Stomach (tissue), 9 donors: Measurements from ENCODE around the gene ZFHX3. TPM values are rescaled to one million over a fixed set of nuclear protein-coding genes. Genes with fewer than 3 reads are reported as not detected.

Source experiments
- DNase-seq, 2 donors: peaks; one replicate each; pipeline versions ENCODE4 v3.0.0 to v3.0.0-alpha.2; 2013 to 2019
- H3K27ac ChIP-seq, 5 donors: fragments of 200-600 bp in 4 of 5; sonication (generic) in 4 of 5; one replicate each; pipeline ENCODE4 v1.5.1; 2013 to 2019; ENCODE audit warnings: mild to moderate bottlenecking in 1 of 5, moderate library complexity in 1 of 5
- H3K27me3 ChIP-seq, 3 donors: fragments of 200-600 bp; sonication (generic); one replicate each; pipeline ENCODE4 v1.5.1; 2017 to 2019; ENCODE audit warnings: mixed run types in 1 of 3
- H3K36me3 ChIP-seq, 4 donors: fragments of 200-600 bp; sonication (generic); 1 replicate in 3 of 4; 2 replicates in 1 of 4; pipeline ENCODE4 v1.5.1; 2016 to 2019
- H3K4me1 ChIP-seq, 4 donors: fragments of 200-600 bp; sonication (generic); one replicate each; pipeline ENCODE4 v1.5.1; 2016 to 2019
- H3K4me3 ChIP-seq, 4 donors: fragments of 200-600 bp; sonication (generic) in 3 of 4; one replicate each; pipeline ENCODE4 v1.5.1; 2016 to 2019; ENCODE audit warnings: mild to moderate bottlenecking in 1 of 4
- H3K9me3 ChIP-seq, 4 donors: fragments of 200-600 bp; sonication (generic); one replicate each; pipeline ENCODE4 v1.5.1; 2016 to 2019
- CTCF ChIP-seq, 7 experiments: fragments of 450-650 bp in 4 of 7; fragments of 200-600 bp in 3 of 7; sonication (generic) in 3 of 7; IDR thresholded peaks; one replicate each; pipeline ENCODE4 v1.5.1; 2016 to 2019; ENCODE audit warnings: antibody characterized with exemption in 7 of 7, control low read depth in 2 of 7, mild to moderate bottlenecking in 1 of 7
- EP300 ChIP-seq: sonication (generic); formaldehyde crosslinking; IDR thresholded peaks from one replicate; pipeline ENCODE4 v1.6.1; 2017; ENCODE audit warnings: antibody characterized with exemption
- POLR2A ChIP-seq, 4 donors: fragments of 450-650 bp; IDR thresholded peaks; one replicate each; pipeline ENCODE4 v1.6.1; 2016; ENCODE audit warnings: antibody characterized with exemption in 4 of 4, control low read depth in 2 of 4, mild to moderate bottlenecking in 1 of 4, moderate library complexity in 1 of 4
- POLR2AphosphoS5 ChIP-seq, 3 donors: sonication (generic); formaldehyde crosslinking; IDR thresholded peaks; one replicate each; pipeline ENCODE4 v1.6.1; 2016; ENCODE audit warnings: antibody characterized with exemption in 3 of 3
- WGBS, 5 donors: extraction: QIAGEN DNeasy Blood & Tissue Kit in 3 of 5; methylation state at CpG; one replicate each; pipeline versions ENCODE4 v1.1.5 to v1.1.7; 2013 to 2018; 5-methylcytosine and 5-hydroxymethylcytosine counted together
- intact Hi-C: fragments of 100-400 bp; cut with DNase I; formaldehyde crosslinking; loops from one replicate; pipeline ENCODE4 v1.15.1; 2023; ENCODE audit warnings: low total_unique reads
- polyA plus RNA-seq, 3 donors: library from polyadenylated mRNA; stranded (reverse); fragments of 200-250 nt; gene quantifications; one replicate each; pipeline ENCODE4 v1.2.3, GENCODE V29; 2013
- total RNA-seq, 5 donors: library from RNA; depleted of rRNA; stranded (reverse); fragments of >200 nt; gene quantifications; one replicate each; pipeline versions ENCODE4 v1.1.0 to v1.2.3, GENCODE V29; 2014 to 2016
- donor health status: healthy with polysubstance abuse.
- donor health status: Bipolar disorder and iron deficiency.
- donor health status: healthy.

ZFHX3 gene
- total and polyA plus RNA-seq, 8 donors: 1.1 to 27.5 (median 11.8) TPM

DNA sequence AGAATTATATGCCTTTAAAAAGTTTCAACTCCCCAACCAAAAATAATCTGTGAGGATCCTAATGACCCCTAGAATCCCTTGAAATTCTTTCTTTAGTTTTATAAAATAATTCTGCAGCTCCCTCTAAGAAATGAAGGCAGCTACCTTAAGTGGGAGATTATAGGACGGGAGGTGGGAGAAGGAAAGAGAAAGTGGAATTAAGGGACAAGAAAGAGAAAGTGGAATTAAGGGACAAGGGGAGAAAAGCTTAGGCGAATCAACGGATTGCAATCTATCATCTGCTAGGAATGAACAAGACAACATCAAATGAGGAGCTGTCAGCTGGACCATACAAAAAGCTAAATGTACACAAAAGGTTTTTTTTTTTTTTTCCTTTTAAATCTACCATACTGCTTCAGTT lies 262.0 kb downstream of the ZFHX3 start:
- Histone ChIP-seq H3K27ac (no peak overlapping the region), H3K36me3 (peaks cover 0 to 19% (median 11%) of the 10 kb centered on the region in 4 donors), H3K27me3 (no peaks in the 10 kb centered on the region), H3K4me1 (peaks cover 0 to 30% (median 16%) of the 10 kb centered on the region in 4 donors), H3K9me3 (no peaks in the 10 kb centered on the region), H3K4me3 (no peak overlapping the region)
- no peak for DNase-seq
- TF ChIP-seq EP300 (no peak), POLR2AphosphoS5 (IDR thresholded peaks at IDR 0.05) (no peak), POLR2A (IDR thresholded peaks at IDR 0.05) (no peak), CTCF (IDR thresholded peaks at IDR 0.05) (no peak)
- 54 to 89% (median 79%) methylated on average over 3 of the region's 3 CpGs for WGBS, 5 donors
- intact Hi-C loops: no loop called here

- H3K9me3 ChIP-seq: no peaks in the 10 kb centered on the region
- no peak overlapping the region for H3K27ac ChIP-seq
- no peak for TF ChIP-seq CTCF (IDR thresholded peaks at IDR 0.05)
- TF ChIP-seq EP300: no peak
- no peak for TF ChIP-seq POLR2A (IDR thresholded peaks at IDR 0.05)
- TF ChIP-seq POLR2AphosphoS5 (IDR thresholded peaks at IDR 0.05): no peak
- H3K27me3 ChIP-seq: no peaks in the 10 kb centered on the region
- 87 to 98% (median 89%) methylated on average over 2 of the region's 2 CpGs for WGBS, 5 donors
- intact Hi-C loops: no loop called here
- H3K36me3 ChIP-seq: peaks cover 0 to 16% (median 9%) of the 10 kb centered on the region in 4 donors
- DNase-seq: no peak
- peaks cover 0 to 30% (median 16%) of the 10 kb centered on the region in 4 donors for H3K4me1 ChIP-seq
- H3K4me3 ChIP-seq: no peak overlapping the region
Observed at GRCh38 chr16:72785171-72785570, 262.8 kb downstream of the ZFHX3 start.

DNA sequence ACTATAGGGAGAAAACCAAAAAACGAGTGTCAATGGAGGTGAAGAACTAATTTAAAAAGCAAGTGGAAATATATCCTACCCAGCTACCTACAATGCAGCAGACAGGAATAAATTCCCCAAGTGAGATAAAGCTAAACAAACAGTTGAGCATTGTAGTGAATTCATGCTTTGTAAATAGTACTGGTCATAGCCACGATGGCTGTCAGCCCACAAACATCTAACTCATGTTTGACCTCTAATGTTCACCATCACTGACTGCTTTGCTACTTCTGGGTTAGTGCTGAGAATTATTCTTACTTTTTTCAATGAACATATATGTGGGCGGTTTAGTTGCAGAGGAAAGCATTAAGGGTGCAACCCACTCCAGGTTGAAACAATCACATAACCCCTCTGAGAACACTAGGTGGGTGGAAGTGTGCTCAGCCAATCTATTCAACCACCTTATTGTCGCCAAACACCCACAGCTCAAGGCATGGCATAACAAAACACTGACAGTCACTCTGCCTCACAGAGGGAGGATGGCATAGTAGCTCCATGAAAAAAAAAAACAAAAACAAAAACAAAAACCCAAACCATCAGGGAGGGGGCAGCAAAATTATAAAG lies 264.1 kb downstream of the ZFHX3 start:
- no peaks in the 10 kb centered on the region for H3K9me3 ChIP-seq
- H3K27ac ChIP-seq: no peak overlapping the region
- H3K27me3 ChIP-seq: no peaks in the 10 kb centered on the region
- intact Hi-C loops: no loop called here
- H3K4me1 ChIP-seq: peaks cover 0 to 30% (median 13%) of the 10 kb centered on the region in 4 donors
- peak in 1 of 2 donors; percentile 64 for DNase-seq
- TF ChIP-seq POLR2AphosphoS5 (IDR thresholded peaks at IDR 0.05): no peak
- TF ChIP-seq CTCF (IDR thresholded peaks at IDR 0.05): no peak
- no peak for TF ChIP-seq EP300
- no peak for TF ChIP-seq POLR2A (IDR thresholded peaks at IDR 0.05)
- no peak overlapping the region for H3K4me3 ChIP-seq
- H3K36me3 ChIP-seq: peaks cover 0 to 6% (median 1%) of the 10 kb centered on the region in 4 donors
- WGBS, 5 donors: 40 to 65% (median 63%) methylated on average over 4 of the region's 4 CpGs

DNA sequence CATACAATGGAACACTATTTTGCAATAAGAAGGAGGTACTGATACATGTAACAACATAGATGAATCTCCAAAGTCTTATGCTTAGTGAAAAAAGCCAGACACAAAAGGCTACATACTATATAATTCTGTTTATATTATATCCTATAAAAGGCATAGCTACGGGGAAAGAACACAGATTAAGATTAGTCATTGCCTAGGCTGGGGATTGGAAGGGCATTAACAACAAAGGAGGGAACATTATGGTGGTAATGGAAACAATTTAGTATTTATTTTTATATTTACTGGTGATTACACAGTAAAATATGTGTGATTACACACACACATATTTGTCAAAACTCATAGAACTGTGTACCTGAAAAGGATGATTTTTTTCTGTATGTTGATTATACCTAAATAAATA lies 278.1 kb downstream of the ZFHX3 start:
- DNase-seq: no peak
- H3K4me3 ChIP-seq: no peak overlapping the region
- TF ChIP-seq POLR2A (IDR thresholded peaks at IDR 0.05): no peak
- no peak for TF ChIP-seq EP300
- no peak for TF ChIP-seq CTCF (IDR thresholded peaks at IDR 0.05)
- no peak for TF ChIP-seq POLR2AphosphoS5 (IDR thresholded peaks at IDR 0.05)

More for the DNA sequence above, 278.1 kb downstream of the ZFHX3 start:
- H3K36me3 ChIP-seq: no peaks in the 10 kb centered on the region
- H3K27ac ChIP-seq: no peak overlapping the region
- no peaks in the 10 kb centered on the region for H3K4me1 ChIP-seq
- peaks cover 0 to 10% (median 2%) of the 10 kb centered on the region in 4 donors for H3K9me3 ChIP-seq
- WGBS, 5 donors: 79 to 94% (median 81%) methylated on average over 1 of the region's 1 CpG
- intact Hi-C loops: no loop called here
- no peaks in the 10 kb centered on the region for H3K27me3 ChIP-seq
